Lower leg skin (tissue), 3 donors: ENCODE measurements around the gene MCM7.

Experiments
- POLR2A ChIP-seq, 2 donors: fragments of 450-650 bp; IDR thresholded peaks; one replicate each; pipeline ENCODE4 v1.6.1; 2016 to 2017; ENCODE audit warnings: antibody characterized with exemption in 2 of 2, mild to moderate bottlenecking in 1 of 2, moderate library complexity in 1 of 2
- TF ChIP-seq, protein P1 (sequence below), 3 donors: fragments of 450-650 bp; IDR thresholded peaks; one replicate each; pipeline ENCODE4 v1.5.1; 2016; ENCODE audit warnings: antibody characterized with exemption in 3 of 3, mild to moderate bottlenecking in 3 of 3, moderate library complexity in 2 of 3

DNA sequence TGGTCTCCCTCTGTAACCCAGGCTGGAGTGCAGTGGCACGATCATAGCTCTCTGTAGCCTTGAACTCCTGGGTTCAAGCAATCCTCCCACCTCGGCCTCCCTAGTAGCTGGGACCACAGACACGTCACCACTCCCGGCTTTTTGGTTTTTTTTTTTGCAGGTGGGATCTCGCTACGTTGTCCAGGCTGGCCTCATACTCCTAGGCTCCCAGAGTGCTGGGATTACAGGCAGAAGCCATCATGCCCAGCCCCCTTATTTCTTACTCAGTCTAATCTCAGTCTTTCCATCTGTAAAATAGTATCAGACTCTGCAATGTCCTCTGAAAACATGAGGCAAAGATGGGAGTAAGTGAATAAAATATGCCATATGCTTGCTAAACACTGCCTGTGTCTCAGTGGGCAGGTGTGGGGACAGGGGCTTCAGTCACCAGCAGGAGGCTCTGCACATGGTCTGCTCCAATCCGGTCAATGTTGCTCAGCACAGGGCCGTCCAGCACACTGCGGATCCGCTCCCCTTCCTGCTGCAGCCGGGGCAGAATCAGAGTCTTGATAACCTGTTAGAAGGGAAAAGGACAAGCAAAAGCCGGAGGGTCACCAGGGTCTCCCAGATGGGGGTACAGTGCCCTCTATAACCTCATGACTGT is 8.4 kb upstream of the MCM7 start:
- TF ChIP-seq, protein P1, sequence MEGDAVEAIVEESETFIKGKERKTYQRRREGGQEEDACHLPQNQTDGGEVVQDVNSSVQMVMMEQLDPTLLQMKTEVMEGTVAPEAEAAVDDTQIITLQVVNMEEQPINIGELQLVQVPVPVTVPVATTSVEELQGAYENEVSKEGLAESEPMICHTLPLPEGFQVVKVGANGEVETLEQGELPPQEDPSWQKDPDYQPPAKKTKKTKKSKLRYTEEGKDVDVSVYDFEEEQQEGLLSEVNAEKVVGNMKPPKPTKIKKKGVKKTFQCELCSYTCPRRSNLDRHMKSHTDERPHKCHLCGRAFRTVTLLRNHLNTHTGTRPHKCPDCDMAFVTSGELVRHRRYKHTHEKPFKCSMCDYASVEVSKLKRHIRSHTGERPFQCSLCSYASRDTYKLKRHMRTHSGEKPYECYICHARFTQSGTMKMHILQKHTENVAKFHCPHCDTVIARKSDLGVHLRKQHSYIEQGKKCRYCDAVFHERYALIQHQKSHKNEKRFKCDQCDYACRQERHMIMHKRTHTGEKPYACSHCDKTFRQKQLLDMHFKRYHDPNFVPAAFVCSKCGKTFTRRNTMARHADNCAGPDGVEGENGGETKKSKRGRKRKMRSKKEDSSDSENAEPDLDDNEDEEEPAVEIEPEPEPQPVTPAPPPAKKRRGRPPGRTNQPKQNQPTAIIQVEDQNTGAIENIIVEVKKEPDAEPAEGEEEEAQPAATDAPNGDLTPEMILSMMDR (IDR thresholded peaks at IDR 0.05) = no peak
- no peak for TF ChIP-seq POLR2A (IDR thresholded peaks at IDR 0.05)
